GM11168 (cell line): ENCODE measurements around the gene RELCH.

ENCODE experiments used
- in situ Hi-C: fragments of 300-500 bp; cut with MboI; formaldehyde crosslinking; loops from one replicate; pipeline ENCODE4 v1.12.0; 2022; ENCODE audit warnings: low sequenced_read_pairs; ENCODE audit not compliant: unreplicated experiment

RELCH gene

GRCh38 chr18:62332964-62333695, 146.1 kb downstream of the RELCH start:
- in situ Hi-C loops: no loop called here

GRCh38 chr18:62334120-62334519, 147.1 kb downstream of the RELCH start:
- in situ Hi-C loops: no loop called here

GRCh38 chr18:62335494-62335893, 148.4 kb downstream of the RELCH start:
- in situ Hi-C loops: no loop called here

DNA sequence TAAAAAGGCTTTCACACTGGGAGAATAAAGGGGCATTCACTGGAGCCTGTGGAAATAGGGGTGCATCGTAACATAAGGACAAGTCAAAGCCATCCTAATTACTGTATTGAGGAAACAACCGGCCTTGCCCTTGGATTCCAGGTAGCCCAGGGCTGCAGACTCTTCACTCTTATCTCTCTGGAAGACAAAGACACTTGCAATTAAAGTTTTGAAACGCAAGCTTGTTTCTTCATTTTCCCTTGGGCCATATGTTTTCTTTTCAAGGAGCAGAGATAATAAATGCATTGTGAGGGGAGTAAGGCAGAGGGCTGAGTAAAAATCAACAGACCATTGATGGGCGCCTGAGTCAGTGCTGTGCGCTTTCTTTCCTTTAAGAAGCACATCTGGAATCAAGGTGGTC, 149.6 kb downstream of the RELCH start:
- in situ Hi-C loops: no loop called here

DNA sequence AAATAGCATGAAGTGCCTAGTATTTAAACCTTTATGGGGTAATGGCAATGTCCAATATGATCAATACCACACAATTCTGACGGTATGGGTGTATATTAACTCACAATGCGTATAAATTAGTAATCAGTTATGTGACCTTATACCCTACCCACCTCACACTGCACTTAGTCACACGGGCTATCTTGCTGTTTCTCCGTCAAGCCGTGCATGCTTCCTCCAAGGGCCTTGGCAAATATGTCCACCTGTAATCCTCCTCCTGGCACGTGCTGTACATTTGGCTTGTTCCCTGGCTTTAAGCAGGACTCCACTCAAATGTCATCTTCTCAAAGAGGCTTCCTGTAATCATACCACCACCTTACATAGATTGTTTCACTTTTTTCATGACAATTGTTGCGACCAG, 150.3 kb downstream of the RELCH start:
- in situ Hi-C loops: no loop called here

- in situ Hi-C loops: no loop called here
Measured at GRCh38 chr18:62338446-62339105, 151.5 kb downstream of the RELCH start.

DNA sequence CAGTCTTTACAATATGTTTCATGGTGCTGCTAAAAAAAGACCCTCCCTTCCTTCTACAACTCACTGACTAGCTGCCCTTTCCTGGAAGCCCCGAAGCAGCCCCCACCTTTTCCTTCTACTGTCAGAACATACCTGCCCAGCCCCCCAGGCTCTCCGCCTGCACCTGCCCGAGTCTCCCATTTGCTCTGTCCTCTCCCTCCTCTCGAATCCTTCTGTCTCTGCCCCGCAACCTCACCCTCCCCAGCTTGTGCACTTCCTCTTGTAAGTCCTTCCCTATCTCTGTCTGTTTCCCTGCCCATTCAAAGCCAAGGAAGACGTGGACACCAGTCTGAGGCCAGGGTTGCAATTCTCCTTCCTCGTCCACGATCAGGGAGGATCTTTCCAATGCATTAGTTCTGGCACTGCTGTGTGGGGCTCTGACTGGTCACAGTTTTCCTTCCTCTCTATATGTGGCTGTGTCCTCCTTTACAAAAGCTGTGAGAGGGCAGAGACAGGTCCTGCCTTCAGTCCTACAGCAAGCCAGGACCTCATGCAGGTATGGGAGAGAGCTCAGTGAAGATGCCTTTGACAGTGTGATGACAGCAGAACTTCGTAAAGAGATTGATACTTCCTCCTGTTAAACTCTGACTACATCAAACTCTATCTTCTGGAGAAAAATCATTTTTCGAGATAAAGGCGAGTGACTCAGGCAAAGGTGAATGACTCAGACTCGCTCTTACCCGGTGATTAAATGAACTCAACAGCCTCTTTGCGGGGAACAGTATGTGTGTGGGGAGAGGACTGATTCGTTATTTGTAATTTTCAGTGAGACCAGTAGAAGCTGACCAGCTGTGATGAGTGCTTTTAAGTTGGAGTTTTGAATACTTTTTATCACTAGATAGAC, 152.3 kb downstream of the RELCH start:
- in situ Hi-C loops: no loop called here

DNA sequence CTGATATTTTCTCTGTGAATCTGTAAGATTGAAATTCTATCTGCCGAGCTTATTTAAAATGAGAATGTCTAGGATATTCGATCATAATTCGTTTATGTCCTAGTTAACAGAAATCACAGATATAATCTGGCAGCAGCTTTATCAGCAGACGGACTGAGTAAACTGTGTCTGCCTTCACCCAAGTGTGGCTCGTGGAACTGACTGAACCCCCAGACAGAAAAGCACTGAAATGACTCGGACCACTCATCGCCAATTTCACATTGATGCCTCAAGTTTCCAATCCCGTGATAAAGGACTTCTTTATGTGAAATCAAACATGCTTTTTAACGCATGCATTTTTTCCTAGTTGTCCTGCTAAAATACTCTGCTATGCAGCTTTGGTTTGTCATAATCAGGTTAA, 153.9 kb downstream of the RELCH start:
- in situ Hi-C loops: no loop called here

DNA sequence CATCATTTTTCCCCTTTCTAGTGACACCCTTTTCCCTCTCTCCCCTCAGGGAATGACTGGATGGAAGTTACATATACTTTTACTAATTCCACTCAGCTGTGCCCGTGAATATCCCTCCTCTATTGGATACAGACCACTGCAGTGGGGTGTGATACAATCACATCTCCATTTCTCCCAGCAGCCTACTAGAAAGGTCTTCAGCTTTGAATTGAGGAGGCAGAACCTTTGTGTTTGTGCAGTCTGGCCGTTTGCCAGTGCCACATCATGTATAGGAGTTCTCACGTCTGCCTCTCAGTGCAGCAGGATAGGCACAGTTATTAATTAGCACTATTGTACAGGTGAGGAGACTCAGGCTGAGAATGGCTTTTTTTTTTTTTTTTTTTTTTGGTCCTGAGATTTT, 154.4 kb downstream of the RELCH start:
- in situ Hi-C loops: no loop called here

DNA sequence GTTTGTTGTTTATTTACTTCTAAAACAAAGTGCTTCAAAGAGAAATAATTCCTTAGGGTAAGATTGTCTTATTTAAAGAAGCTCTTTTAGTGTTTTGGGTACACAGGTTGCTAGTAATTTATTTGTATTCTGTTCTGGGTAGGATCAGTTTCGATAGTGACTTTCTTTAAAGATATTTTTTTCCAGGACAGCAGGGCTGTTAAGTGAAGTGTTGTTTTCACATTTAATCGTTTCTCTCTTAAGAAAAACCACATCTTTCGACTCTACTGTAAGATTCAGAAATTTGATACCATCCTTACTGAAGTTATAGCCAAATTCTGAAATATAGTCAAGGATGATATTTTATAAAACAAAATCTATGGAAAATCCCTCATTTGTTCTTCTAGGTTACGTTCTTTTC, 155.8 kb downstream of the RELCH start:
- in situ Hi-C loops: no loop called here

GRCh38 chr18:62343316-62343715, 156.3 kb downstream of the RELCH start:
- in situ Hi-C loops: no loop called here

- in situ Hi-C loops: no loop called here
Measured at GRCh38 chr18:62345909-62346308, 158.9 kb downstream of the RELCH start.

DNA sequence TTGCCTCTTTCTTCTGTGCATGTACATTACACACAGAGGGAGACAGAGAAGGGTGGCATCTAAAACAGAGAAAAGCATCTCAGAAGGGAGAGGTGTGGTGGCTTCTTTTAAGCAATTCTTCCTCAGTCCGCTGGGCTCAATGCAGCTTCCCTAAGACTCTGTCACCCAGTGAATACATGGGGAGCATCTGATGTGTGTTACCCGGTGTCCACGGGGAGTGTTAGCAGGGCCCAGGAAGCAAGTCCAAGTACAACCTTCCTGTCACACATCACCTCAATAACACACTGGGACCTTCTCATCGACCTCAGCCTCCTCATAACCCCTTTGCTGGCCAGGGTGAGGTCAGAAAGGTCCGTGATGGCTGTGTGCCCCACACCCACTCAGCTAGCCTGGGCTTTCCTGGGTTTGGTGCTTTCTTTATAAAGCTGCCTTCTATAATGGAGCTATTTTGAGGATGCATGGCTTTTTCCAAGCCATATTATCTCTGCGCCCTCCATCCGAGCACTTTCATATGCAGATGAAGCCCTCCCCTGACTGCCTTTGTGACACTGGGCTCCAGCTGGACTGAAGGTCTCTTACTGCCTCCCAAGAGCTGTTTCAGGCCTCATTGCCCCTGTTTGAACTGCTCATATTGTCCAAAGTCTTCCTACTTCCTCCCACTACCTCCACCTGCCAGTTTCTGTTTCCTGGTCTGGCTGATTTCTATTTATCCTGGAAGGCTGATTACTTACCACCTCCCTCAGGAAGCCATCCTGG, 159.5 kb downstream of the RELCH start:
- in situ Hi-C loops: no loop called here

DNA sequence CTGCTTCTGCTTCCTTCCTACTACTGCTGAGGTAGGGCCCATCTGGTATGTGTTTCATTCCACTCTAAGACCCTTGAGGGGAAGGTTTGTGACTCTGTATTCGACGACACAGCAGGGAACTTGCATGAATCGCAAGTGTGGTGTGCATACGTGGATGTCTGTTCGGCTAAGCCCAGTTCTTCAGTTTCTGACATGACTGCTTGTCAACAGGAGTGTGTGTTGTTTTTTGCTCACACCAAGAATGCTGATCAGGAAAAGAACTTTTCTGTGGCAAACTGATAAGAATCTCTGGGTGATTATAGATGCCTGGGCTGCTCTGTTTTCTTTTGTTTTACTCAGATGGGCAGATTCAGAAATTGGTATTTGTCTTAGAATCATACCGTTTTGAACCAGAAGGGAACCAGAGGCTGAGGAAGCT, 160.0 kb downstream of the RELCH start:
- in situ Hi-C loops: no loop called here

- in situ Hi-C loops: no loop called here
Measured at GRCh38 chr18:62348474-62348873, 161.4 kb downstream of the RELCH start.

DNA sequence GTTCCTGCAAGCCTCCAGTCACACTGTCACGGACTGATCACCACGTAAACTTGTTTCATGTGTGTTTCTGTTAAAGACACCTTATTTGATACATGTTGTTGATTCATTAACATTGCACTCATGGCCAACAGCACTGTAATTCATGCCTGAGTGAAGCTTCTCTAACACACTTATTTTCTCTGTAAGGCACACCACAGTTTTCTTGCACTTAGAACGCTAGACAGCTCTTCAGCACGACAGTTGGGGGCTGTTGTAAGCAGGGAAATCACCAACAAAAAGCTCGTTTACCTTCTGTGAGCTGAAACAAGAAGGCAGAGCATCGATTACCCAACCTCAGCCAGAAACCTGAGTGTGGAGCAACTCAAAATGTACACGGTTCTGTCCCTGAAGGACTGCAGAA, 166.1 kb downstream of the RELCH start:
- in situ Hi-C loops: no loop called here

- in situ Hi-C loops: no loop called here
Measured at GRCh38 chr18:62354151-62354550, 167.1 kb downstream of the RELCH start.

- in situ Hi-C loops: no loop called here
Measured at GRCh38 chr18:62357079-62357719, 170.1 kb downstream of the RELCH start.
